ENCODE measurements around the gene LRP5.

DNA sequence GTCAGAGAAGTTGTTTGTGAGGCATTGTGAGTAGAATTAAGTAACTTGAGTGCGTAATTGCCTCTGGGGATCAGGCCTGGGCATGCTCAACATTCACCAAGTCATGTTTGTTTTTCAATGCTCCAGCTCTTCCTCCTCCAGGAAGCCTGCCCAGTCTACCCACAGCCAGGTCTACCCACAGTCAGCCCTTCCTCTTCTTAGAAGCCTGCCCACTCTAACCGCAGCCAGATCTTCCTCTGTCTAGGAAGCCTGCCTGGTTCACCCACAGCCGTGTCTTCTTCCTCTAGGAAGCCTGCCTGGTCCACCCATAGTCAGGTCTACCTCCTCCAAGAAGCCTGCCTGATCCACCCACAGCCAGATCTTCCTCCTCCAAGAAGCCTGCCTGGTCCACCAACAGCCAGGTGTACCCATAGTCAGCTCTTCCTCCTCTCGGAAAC, 25.0 kb downstream of the LRP5 start:
- no peak for TF ChIP-seq CTCF (optimal IDR thresholded peaks at IDR 0.05 in 1 of 3, IDR thresholded peaks at IDR 0.05 in 1 of 3, conservative IDR thresholded peaks at IDR 0.05 in 1 of 3; ENCODE audit: extremely low read depth in 1 of 3, insufficient read depth in 2 of 3, low read length in 3 of 3)
- no peak for TF ChIP-seq EZH2 (IDR thresholded peaks at IDR 0.05; ENCODE audit: low read length)

Data from keratinocyte (primary cell).